ENCODE results near the gene SPRR5. TPM values are rescaled to one million over a fixed set of nuclear protein-coding genes. Genes with fewer than 3 reads are reported as not detected.

The SPRR5 gene
- total RNA-seq, 1 donor from 2014 or later = 3.5 TPM

DNA sequence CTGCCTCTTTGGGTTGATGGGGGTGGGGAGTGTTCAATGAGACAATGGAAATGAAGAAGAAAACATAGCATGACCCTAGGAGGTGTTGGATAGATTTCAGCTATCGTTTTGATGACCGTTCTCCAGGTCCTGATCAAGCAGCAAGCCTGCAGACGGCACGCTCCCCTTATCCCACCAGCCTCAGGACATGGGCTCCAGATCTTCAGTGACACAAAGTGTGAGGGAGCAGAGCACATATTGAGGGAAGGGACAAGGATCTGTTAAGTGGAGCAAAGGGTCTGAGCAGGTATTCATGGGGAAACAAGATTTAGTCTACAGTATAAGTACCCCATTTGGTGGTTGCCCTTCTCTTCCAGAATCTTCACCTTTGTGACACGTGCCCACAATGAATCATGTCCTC, 4.7 kb downstream of the SPRR5 start:
- ATAC-seq = no peak

DNA sequence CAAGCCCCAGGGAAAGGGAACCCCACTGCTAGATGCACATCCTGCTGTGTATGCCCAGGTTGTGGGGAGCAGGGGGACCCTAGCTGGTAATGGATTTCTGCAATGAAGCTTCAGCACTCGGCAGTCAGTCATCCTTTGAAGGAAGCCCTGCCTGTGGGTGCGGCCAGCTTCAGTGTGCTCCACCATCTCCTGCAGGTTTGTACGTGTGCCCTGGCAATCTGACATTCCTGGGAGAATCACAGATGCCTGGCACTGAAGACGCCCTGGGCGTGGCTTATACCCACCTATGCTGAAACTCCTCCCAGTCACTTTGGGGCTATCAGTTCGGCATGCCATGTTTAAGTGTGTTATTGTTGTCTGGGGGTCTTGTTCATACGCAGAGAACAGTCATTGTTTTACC, 6.8 kb downstream of the SPRR5 start:
- ATAC-seq = peak; percentile 95

DNA sequence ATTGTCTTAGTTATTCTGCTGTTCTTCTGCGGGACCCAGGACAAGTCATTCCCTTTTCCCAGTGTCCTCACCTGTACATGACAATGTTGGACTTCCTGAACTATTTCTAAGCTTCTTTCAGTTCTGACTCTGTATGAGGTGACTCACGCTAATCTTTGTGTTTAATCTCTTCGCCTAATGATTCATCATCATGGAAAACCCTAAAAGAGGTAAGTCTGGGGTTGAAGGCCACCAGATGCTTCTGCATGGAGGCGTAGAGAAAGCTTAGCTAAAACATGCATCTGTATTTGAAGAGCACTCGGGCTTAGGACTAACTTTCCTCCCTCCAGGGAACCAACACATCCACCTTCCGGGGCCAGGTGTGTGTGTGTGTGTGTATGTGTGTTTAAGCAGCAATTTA, 7.4 kb downstream of the SPRR5 start:
- peak; percentile 86 for ATAC-seq

DNA sequence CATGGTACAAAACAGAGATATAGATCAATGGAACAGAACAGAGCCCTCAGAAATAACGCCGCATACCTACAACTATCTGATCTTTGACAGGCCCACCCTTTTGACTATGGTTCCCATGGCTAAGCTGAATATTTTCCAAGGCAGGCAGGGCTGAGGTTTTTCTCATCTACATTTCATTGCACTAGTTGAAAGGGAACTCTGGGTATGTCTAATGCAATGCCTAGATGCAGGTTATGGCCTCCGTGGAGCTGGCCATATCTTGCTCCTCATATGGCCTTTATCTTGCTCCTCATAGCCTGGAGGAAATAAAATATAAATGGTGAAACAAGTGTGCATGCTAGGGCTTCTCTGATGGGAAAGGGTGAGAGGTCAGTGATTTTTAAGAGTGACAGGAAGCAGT, 10.6 kb downstream of the SPRR5 start:
- ATAC-seq = no peak

DNA sequence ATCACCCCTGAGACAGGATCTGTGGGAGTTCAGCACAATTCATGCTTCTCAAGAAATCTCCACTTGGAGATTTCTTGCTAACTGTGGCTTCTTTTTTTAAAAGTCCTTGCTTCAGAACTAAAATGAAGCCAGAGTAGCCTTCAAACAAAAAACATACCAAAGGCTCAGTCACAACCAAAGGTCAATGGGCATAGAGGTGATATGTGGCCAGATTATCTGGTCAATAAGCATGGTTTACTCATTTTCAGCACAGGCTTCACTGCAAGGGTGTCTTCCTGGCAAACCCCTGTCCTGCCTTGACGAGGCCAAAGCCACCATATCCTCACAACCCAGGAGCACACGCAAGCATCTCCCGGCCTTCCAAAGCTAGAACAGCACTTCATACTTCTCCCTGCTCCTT, 12.3 kb downstream of the SPRR5 start:
- no peak for ATAC-seq

DNA sequence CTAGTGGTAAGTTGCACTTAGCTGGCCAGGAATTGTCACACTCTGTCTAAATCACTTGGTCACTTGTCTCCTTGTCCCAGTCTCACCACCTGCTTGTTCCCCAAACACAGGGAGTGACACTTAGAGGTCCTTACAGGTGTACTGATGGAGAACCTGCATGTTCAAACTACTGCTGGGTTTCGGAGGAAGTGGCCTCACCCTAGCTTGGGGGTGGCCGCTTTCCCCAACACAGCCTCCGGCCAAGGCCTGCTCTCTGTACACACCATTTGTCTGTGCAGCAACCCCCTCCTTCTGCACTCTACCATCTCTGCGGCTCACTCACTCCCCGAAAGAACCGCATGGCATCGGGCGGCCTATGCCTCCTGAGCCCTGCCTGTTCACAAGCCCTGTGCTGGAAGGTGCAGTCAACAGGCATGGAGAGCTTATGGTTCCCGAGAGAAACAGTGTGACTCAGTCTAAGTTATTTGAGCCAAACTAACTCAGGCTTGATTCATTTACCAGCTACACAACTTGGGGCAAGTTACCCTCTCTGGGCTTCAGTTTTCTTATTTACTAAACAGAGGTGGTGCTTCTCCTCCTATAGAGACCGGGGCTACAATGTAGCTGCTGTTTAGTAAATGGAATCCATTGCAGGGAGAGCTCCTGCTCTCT, 12.9 kb downstream of the SPRR5 start:
- ATAC-seq = peak; percentile 44

DNA sequence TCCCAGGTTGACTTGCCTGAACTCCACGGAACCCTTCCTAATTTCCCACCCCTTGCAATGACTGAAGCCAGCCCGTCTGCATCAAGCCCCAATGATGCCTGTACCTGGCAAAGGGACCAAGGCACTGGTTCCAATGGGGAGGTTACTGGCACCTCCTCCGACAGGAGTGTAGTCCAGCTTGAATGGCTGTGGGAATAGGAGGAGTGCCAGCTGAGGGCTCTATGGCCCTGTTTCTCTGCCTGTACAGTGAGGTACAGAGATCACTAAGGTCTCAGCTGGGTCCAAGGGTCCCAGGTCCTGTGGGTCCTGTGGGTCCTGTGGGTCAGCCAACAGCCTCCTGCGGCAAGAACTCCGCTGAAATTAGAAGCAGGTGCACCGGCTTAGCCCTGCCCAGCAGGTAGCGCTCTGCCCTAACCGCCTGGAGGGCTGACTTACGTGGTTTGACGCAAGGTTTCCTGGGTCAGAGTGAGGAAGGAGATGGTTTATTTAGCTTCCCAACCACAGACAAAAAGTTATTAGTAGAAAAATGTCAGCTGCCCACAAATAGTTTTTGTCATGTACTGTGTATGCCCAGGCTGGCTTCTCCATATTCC, 13.5 kb downstream of the SPRR5 start:
- peak; percentile 10 for ATAC-seq

DNA sequence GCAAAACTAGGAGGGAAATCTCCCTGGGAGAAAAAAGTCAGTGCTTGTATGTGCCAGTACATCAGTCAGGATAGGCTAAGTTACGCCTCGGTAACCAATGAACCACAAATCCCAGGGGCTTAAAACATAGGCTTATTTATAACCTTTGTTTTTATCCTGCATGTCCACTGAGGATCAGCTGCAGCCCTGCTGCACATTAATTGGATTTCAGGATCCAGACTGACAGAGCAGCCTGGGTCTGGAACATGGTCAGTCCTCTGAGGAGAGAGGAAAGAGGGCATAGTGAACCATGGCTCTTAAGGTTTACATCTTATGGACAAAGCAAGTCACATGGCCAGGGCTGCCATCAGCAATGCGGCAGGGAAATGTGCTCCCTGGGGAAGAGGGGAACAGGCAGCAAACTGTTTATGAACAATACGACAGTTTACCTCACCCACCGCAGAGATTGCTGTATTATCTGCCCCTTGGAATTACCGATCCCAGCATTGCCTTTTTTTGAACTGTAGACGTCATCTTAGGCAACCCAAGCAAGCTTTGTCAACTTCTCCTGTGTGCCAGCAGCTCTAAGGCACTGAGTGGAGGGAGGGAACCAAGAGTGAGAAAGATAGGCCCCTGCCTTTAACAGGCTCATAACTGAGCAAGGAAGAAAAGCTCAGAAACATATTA, 14.4 kb downstream of the SPRR5 start:
- ATAC-seq = no peak

DNA sequence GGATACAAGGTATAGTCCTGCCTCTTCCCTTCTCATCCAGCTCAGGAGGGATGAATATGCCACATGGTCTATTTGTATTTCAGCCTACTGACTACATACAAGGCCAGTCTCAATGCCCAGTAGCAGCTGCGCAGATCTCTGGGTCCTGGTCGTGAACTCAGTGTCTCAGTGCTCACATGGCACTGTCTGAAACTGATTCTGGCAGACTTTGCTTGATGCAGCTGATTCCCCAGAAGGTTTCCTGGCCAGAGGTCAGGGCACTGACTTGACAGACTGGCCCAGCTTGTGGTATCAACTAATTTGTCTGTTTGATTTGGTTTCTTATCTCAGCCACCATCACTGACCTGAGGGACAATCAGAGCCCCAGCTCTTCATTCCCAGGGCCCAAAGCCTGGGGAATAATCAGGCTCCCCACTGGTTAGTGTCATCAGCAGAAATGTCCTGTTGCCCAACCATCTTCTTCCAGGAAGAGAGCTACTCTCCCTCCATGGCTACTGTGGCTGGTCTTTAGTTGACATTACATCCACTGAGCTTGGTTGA, 15.9 kb downstream of the SPRR5 start:
- no peak for ATAC-seq

DNA sequence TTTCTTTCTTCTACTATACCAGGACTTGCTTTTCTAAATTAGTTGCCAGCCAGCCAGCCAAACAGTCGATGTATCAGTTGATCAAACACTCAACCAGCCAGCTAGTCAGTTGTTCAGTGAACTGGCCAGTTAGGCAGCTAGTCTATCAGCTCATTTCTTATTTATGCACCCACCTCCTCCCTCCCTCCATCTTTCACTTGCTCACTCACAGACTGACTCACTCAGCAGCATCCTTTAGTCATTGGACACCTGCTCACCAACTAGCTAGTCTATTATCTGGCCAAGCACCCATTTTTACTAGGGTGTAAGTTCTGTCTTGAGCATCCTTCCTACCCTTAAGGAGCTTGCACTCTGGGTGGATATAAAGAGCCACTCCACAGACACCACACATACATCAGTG, 17.5 kb downstream of the SPRR5 start:
- ATAC-seq = peak; percentile 32

DNA sequence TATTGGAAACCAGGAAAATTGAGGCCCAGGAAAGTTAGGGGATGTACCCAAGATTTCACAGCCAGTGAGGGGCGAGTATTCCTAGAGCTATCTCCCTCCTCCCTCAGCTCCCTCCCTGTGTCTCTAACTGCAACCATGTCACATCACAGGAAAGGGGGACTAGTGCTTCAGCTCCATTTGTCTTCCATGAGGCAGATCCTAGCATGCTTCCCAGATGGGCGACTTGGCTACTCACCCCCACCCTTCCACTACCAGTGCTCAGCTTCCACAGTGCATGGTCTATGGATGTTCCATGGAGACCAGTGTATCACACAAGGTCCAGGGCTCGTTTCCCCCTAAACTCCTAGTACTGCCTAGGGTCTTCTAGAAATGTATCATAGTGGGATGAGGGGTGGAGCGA, 18.8 kb downstream of the SPRR5 start:
- no peak for ATAC-seq

DNA sequence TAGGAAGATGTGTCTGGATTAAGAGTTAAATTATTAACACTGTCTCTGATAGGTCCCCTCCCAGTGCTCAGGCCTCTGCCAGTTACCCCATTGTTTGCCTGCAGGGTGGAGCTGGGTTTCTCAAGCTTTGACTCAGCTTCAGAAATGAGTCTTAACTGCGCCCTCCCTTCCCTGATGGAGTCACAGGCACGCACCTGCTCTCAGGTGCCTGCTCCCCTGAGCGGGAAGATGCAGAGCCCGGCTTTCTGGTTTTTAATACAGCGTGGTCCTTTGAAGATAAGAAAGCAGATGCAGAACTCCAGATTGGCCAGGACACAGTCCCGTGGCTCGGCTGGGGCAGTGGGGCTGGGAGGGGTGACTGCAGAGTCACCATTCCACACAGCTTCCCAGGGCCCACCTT, 20.2 kb downstream of the SPRR5 start:
- peak; percentile 93 for ATAC-seq

DNA sequence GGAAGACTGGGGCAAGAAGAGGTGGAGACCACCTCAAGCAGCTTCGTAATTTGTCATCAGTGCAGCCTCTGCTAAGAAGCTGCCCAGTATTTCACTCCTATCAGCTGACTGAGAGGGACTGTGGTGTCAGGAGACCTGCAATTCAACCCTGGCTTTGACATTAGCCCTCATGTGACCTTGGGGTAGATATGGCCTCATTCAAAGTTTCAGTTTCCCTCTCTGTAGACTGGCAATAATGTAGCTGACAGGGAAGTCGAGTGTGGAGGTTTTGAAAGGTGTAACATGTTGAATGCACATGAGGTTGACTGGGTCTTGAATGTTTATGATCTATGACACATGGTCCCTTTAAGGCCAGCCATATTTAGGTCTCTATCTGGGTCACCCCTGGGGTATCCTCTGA, 21.2 kb downstream of the SPRR5 start:
- no peak for ATAC-seq

DNA sequence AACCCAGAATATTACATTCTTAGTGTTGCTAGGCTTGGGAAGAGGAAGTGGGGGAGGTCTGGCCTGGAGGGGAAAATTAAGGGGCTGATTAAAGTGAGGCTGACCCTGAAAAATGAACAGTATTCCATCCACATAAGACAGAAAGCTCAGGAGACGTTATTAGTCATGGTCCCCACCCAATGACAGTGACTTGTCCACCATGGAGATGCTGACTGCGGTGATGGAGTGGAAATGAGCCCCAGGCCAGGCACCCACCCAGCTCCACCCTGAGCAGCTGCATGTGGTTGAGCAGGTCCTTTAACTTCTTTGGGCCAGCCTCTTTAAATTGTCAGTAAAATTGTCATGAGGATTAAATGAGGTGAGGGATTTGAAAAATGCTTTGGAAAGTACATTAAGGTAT, 22.0 kb downstream of the SPRR5 start:
- ATAC-seq = peak; percentile 56

DNA sequence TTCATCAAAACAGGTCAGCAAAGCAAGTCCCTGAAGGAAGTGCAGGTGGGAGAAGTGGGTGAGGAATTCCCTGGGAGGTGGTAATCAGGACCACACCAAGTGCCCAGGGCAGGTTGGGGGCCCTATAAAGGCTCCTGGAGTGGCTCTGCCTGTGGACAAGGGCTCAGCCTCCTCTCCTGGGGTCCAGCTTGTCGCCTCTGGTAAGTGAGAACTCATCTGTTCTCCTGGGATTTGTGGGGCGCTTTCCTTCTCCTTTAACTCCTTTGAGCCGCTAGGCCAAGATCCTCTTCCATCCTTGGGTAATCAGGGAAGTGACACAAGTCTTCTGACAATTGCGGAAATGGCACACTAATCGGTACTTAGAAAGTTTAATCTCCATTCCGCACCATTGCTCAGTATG, 23.5 kb downstream of the SPRR5 start, which contains the start of gene SPRR4:
SPRR4 (plus strand) TSS at position 154 of the 400 bp plus-strand sequence. CDS start 1,243 bp downstream, outside the sequence.
- ATAC-seq = no peak

DNA sequence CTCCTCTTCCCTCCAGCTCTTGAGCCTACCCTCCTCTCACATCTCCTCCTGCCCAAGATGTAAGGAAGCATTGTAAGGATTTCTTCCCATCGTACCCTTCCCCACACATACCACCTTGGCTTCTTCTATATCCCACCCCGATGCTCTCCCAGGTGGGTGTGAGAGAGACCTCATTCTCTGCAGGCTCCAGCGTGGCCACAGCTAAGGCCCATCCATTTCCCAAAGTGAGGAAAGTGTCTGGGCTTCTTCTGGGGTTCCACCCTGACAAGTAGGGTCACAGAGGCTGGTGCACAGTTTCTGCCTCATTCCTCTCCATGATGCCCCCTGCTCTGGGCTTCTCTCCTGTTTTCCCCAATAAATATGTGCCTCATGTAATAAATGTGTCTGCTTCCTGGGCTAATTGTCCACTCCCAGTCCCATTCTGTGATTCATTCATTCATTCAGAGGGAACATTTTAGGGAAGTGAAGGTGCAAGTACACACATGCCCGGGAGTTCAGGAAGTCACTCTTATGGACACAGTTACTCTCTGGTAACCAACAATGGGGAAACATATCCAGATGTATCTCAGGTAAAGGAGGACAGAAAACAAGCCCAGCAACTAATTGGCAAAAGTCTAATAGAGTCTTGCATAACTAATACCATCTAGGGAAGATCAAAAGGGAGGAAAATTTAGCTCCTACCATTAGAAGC, 25.3 kb downstream of the SPRR5 start:
- peak; percentile 89 for ATAC-seq

DNA sequence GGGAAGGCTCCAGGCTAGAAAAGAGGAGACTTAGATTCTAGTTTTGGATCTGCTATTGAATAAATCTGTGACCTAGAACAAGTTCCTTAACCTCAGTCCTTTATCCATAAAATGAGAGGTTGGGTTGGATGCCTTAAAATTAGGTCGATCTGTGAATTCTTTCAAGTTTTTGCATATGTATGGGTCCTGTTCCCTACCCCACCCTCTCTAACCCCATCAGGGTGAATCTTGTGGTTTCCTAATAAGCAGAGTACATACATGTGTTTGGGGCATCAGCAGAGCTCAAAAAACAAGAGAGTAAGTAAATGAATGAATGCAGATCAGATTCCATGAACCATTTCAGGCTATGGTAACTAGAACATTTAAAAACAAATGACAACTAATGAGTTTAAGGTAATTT, 29.7 kb downstream of the SPRR5 start:
- ATAC-seq = no peak

DNA sequence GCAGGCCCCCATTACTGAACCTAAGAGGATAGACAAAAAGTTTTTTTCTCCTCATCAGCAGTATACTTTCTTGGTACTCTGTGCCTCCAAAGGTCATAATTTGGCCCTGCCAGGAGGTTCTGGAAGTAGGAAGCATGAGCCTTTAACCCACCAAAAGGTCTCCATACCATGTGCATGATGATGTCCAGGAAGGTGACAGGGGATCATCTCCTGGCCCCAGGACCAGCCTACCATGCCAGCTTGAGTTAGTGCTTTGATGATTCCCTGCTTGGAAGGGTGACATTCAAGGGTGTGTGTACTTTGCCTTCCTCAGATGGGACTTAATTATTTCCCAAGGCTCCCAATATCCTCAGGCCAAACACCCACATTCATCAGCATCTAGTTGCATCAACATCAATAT, 30.6 kb downstream of the SPRR5 start:
- ATAC-seq = no peak

DNA sequence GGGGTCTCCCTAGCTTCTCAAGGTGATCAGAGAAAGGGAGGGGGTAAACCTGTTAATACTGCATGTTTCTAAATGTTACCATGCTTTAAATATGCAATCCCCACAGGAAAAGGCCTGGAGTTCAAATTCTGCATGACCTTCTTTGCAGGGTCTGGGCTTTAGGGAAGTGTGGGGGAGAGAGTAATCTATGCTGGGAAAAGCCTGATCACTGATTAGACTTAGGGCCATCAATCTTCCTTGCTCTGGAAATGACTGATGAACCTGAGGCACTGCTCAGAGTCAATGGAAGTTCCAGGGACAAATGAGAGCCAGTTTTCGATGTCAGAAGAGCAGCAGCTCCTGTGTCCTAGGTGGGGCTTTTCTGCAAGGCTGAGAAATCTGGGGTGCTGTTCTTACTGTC, 33.7 kb downstream of the SPRR5 start:
- ATAC-seq = no peak

DNA sequence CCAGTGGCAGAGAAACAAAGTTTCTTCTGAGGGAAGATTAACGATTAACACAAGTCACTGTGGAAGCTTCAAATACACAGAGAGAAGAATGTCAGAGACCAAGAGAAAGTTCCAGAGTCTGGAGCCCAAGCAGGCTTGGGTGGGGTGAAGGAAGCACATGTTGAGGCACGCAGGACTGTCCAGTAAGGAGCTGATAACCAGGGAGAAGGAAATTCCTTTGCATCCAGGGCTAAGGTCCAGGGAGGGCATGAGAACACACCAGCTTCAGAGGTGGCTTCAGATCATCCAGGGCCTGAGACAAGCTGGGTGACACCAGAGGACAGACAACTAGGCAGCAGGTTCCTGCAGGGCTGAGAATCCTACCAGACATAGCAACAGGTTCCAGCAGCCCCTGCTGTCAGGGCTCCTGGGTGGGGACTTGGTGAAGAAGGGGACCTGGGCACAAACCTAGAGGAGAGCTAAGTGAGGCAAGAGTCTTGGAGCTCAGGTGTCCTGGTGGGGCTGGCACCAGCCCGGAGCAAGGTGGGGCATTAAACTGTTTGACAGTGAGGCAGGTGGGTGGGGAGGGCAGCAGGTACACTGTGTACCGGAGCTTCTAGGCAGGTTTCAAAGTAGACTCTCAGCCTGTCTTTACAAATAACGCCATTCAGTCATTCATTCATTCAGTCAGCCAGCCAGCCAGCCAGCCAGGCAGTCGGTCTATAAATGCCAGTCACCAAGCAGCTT, 34.3 kb downstream of the SPRR5 start:
- ATAC-seq = peak; percentile 60

DNA sequence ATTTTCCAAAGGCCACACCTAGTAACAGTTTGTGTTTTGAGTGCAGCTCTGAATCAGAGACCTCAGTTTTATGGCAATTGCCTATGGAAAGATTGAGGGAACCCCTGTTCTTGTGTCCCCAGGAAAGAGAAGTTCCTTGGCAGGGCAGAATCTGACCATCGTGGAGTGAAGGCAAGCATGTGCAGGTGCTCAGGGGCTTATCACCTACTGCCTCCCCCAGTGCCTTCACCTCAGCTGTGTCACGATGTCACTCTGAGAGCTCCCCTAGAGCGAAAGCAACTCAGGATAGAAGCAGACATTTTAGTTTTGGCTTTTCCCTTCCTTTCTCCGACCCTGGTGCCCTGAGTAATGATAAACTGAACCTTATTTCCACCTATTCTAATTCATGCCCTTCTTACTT, 35.1 kb downstream of the SPRR5 start:
- no peak for ATAC-seq

DNA sequence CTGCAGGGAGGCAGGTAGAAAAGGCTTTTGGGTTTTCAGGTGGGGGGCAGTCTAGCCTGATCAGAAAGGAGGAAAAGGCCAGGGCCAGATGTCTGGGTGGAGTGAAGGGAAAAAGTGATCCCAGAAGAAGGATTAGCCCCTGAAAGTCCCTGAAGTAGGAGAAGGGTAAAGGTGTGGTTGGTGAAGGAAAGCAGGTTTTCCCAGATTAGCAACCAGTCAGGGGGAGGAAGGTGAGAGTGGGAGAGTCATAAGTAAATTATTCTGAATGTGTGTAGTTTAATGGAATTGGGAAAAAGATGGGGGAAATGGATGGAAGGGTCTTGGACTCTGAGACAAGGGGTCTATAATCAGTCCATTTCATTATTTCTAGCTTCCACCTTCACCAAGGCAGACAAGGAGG, 36.2 kb downstream of the SPRR5 start:
- peak; percentile 56 for ATAC-seq

DNA sequence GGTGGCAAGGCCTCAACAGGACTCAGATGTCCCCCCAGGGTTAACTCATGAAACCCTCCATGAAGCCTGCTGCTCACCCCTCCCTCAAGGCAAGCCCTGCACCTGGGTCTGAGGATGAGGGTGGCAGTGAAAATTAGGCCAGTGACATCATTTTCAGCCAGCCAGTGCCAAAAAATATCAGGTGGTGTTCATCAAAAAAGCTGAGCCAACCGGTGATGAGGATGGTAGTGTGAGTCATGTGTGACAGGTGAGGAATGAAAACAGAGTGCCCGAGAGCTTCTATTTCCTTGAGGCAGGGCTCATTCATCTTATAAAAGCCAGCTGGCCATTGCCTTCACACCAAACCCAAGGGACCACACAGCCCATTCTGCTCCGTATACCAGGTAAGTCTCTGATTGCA, 36.7 kb downstream of the SPRR5 start, which contains the start of gene SPRR1A:
SPRR1A (plus strand) TSS at position 339 of the 400 bp plus-strand sequence. CDS start 1,150 bp downstream, outside the sequence.
- peak; percentile 78 for ATAC-seq
